Tibial nerve (tissue), 3 donors: ENCODE data around the gene GMDS.

Experiments used
- POLR2A ChIP-seq, 2 donors: fragments of 450-650 bp; IDR thresholded peaks; one replicate each; pipeline ENCODE4 v1.6.1; 2017; ENCODE audit warnings: antibody characterized with exemption in 2 of 2, mild to moderate bottlenecking in 2 of 2, moderate library complexity in 2 of 2
- TF ChIP-seq, protein P1 (sequence below), 5 experiments: fragments of 200-600 bp in 3 of 5; fragments of 450-650 bp in 2 of 5; sonication (generic) in 3 of 5; IDR thresholded peaks; one replicate each; pipeline ENCODE4 v1.5.1; 2016 to 2019; ENCODE audit warnings: antibody characterized with exemption in 5 of 5, mild to moderate bottlenecking in 3 of 5, moderate library complexity in 2 of 5

DNA sequence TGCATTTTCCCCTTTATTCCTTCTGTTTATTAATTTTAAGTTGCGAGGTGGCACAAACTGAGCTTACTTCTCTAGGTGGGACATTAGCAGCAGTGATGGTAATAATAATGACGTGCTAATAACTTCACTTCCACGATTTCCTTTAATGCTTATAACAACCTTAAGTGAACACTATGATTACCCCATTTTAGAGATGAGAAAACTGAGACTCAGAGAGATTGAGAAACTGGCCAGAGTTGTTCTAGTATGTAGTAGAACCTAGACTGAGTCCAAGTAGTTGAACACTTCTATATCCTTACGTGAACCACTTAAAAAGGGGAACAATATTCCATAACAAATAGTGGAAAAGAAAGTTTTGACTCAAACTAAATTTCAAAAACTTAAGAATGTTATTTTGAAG is 297.5 kb downstream of the GMDS start:
- TF ChIP-seq, protein P1, sequence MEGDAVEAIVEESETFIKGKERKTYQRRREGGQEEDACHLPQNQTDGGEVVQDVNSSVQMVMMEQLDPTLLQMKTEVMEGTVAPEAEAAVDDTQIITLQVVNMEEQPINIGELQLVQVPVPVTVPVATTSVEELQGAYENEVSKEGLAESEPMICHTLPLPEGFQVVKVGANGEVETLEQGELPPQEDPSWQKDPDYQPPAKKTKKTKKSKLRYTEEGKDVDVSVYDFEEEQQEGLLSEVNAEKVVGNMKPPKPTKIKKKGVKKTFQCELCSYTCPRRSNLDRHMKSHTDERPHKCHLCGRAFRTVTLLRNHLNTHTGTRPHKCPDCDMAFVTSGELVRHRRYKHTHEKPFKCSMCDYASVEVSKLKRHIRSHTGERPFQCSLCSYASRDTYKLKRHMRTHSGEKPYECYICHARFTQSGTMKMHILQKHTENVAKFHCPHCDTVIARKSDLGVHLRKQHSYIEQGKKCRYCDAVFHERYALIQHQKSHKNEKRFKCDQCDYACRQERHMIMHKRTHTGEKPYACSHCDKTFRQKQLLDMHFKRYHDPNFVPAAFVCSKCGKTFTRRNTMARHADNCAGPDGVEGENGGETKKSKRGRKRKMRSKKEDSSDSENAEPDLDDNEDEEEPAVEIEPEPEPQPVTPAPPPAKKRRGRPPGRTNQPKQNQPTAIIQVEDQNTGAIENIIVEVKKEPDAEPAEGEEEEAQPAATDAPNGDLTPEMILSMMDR (IDR thresholded peaks at IDR 0.05) = no peak
- no peak for TF ChIP-seq POLR2A (IDR thresholded peaks at IDR 0.05)
